Measurements from ENCODE around the gene RAB11FIP3. TPM values are rescaled to one million over a fixed set of nuclear protein-coding genes. Genes with fewer than 3 reads are reported as not detected.

The RAB11FIP3 gene
- total and polyA plus RNA-seq, 2 of the 13 experiments (the other 11 are each of a cell fraction or from before 2014, with no cell fraction given) = 34.3 to 57.6 TPM

DNA sequence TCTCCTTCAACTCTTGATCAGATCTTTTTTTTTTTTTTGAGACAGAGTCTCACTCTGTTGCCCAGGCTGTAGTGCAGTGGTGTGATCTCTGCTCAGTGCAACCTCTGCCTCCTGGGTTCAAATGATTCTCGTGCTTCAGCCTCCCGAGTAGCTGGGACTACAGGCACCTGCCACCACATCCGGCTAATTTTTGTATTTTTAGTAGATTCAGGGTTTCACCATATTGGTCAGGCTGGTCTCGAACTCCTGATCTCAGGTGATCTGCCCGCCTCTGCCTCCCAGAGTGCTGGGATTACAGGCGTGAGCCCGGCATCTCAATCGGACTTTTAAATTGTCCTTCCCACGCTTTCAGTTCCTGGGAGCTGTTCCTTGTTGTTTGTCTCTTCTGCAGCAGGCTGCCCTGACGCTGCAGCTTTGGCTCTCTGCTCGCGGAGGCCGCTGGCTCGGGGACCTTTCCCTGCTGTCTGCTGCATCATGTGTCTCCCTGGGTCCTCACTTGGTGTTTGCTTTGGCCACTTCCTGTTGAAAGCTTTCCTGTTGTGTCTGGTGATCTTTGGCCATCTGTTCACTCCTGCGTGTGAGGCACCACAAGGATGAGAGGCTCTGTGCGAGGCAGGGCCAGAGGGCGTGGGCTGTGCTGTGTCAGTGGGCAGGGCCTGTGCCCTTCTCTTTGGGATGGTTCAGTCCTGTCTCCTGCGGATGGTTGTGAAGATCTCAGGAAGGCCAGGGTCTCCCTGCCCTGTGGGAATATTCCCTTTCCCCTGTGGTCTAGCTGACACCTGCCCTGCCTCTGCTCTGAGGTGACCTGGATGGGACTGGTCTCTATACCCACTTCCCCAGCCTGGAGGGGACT lies 83.7 kb downstream of the RAB11FIP3 start (continued):
- TF ChIP-seq, protein P1, sequence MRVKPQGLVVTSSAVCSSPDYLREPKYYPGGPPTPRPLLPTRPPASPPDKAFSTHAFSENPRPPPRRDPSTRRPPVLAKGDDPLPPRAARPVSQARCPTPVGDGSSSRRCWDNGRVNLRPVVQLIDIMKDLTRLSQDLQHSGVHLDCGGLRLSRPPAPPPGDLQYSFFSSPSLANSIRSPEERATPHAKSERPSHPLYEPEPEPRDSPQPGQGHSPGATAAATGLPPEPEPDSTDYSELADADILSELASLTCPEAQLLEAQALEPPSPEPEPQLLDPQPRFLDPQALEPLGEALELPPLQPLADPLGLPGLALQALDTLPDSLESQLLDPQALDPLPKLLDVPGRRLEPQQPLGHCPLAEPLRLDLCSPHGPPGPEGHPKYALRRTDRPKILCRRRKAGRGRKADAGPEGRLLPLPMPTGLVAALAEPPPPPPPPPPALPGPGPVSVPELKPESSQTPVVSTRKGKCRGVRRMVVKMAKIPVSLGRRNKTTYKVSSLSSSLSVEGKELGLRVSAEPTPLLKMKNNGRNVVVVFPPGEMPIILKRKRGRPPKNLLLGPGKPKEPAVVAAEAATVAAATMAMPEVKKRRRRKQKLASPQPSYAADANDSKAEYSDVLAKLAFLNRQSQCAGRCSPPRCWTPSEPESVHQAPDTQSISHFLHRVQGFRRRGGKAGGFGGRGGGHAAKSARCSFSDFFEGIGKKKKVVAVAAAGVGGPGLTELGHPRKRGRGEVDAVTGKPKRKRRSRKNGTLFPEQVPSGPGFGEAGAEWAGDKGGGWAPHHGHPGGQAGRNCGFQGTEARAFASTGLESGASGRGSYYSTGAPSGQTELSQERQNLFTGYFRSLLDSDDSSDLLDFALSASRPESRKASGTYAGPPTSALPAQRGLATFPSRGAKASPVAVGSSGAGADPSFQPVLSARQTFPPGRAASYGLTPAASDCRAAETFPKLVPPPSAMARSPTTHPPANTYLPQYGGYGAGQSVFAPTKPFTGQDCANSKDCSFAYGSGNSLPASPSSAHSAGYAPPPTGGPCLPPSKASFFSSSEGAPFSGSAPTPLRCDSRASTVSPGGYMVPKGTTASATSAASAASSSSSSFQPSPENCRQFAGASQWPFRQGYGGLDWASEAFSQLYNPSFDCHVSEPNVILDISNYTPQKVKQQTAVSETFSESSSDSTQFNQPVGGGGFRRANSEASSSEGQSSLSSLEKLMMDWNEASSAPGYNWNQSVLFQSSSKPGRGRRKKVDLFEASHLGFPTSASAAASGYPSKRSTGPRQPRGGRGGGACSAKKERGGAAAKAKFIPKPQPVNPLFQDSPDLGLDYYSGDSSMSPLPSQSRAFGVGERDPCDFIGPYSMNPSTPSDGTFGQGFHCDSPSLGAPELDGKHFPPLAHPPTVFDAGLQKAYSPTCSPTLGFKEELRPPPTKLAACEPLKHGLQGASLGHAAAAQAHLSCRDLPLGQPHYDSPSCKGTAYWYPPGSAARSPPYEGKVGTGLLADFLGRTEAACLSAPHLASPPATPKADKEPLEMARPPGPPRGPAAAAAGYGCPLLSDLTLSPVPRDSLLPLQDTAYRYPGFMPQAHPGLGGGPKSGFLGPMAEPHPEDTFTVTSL (CRISPR knock-in tag; IDR thresholded peaks at IDR 0.05; ENCODE audit: borderline replicate concordance) = 0 out of 2 replicates have a peak, but pooled peaks have one; percentile 50
- peak; percentile 65; the same call in 1 of the 2 replicates for TF ChIP-seq SP4 (CRISPR knock-in tag; IDR thresholded peaks at IDR 0.05)
- no peak for TF ChIP-seq ZNF672 (CRISPR knock-in tag; IDR thresholded peaks at IDR 0.05)
- peak in 1 of 2 experiments; percentile 80; a peak in 2 of 4 replicates for TF ChIP-seq EP300 (IDR thresholded peaks at IDR 0.05; ENCODE audit: low read depth in 2 of 2, low read length in 2 of 2)
- TF ChIP-seq EP300 (CRISPR knock-in tag; IDR thresholded peaks at IDR 0.05; ENCODE audit: borderline replicate concordance) = peak; percentile 87
- peak; percentile 70 for TF ChIP-seq CREM (IDR thresholded peaks at IDR 0.05)
- TF ChIP-seq CREM (CRISPR knock-in tag; IDR thresholded peaks at IDR 0.05) = no peak
- TF ChIP-seq CBX5 (CRISPR knock-in tag; IDR thresholded peaks at IDR 0.05; ENCODE audit: borderline replicate concordance) = peak; percentile 74; the same call in 1 of the 2 replicates
- TF ChIP-seq, protein P2, sequence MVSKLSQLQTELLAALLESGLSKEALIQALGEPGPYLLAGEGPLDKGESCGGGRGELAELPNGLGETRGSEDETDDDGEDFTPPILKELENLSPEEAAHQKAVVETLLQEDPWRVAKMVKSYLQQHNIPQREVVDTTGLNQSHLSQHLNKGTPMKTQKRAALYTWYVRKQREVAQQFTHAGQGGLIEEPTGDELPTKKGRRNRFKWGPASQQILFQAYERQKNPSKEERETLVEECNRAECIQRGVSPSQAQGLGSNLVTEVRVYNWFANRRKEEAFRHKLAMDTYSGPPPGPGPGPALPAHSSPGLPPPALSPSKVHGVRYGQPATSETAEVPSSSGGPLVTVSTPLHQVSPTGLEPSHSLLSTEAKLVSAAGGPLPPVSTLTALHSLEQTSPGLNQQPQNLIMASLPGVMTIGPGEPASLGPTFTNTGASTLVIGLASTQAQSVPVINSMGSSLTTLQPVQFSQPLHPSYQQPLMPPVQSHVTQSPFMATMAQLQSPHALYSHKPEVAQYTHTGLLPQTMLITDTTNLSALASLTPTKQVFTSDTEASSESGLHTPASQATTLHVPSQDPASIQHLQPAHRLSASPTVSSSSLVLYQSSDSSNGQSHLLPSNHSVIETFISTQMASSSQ (IDR thresholded peaks at IDR 0.05; ENCODE audit: low read depth) = no peak
- TF ChIP-seq, protein P2 (CRISPR knock-in tag; IDR thresholded peaks at IDR 0.05; ENCODE audit: borderline replicate concordance) = 0 out of 2 replicates have a peak, but pooled peaks have one; percentile 64
- TF ChIP-seq TAF15 (IDR thresholded peaks at IDR 0.05; ENCODE audit: low read depth, low read length, poor library complexity, severe bottlenecking) = no peak
- 0 out of 2 replicates have a peak, but pooled peaks have one; percentile 71 for TF ChIP-seq ZFP1 (CRISPR knock-in tag; IDR thresholded peaks at IDR 0.05)
- TF ChIP-seq HNRNPLL (IDR thresholded peaks at IDR 0.05; ENCODE audit: low read depth, low read length, poor library complexity, severe bottlenecking) = no peak
- TF ChIP-seq FIP1L1 (IDR thresholded peaks at IDR 0.05; ENCODE audit: borderline replicate concordance, insufficient read depth, low read depth, low read length) = no peak
- TF ChIP-seq BRD4 (CRISPR knock-in tag; IDR thresholded peaks at IDR 0.05) = peak; percentile 84
- TF ChIP-seq, protein P3, sequence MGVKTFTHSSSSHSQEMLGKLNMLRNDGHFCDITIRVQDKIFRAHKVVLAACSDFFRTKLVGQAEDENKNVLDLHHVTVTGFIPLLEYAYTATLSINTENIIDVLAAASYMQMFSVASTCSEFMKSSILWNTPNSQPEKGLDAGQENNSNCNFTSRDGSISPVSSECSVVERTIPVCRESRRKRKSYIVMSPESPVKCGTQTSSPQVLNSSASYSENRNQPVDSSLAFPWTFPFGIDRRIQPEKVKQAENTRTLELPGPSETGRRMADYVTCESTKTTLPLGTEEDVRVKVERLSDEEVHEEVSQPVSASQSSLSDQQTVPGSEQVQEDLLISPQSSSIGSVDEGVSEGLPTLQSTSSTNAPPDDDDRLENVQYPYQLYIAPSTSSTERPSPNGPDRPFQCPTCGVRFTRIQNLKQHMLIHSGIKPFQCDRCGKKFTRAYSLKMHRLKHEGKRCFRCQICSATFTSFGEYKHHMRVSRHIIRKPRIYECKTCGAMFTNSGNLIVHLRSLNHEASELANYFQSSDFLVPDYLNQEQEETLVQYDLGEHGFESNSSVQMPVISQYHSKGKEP (CRISPR knock-in tag; IDR thresholded peaks at IDR 0.05) = no peak
- TF ChIP-seq CEBPG (CRISPR knock-in tag; IDR thresholded peaks at IDR 0.05) = peak; percentile 63
- TF ChIP-seq NBN (conservative IDR thresholded peaks at IDR 0.05) = no peak
